ENCODE measurements around the gene ZFHX3. TPM values are rescaled to one million over a fixed set of nuclear protein-coding genes. Genes with fewer than 3 reads are reported as not detected.

ZFHX3 gene
- total RNA-seq, 6 experiments from 2014 or later: 7.1 to 9.4 (median 7.7) TPM

- DNase-seq: peak; percentile 48 to 87 (median 86)
- intact Hi-C loops (cut with DNase I): loop anchor here in 1 of 2 donors (10.0 kb wide), 1 partner anchor 122 kb away; no protein-coding TSS in a partner anchor
- Histone ChIP-seq H3K4me1 (peaks cover 0 to 4% (median 0%) of the 10 kb centered on the region in 4 donors), H3K27me3 (no peaks in the 10 kb centered on the region), H3K36me3 (peaks cover 0 to 8% (median 0%) of the 10 kb centered on the region in 4 donors), H3K27ac (peak overlapping the region in 2 of 3 donors; percentile 79), H3K4me3 (no peak overlapping the region), H3K9me3 (no peaks in the 10 kb centered on the region)
- peak; percentile 86 to 94 (median 92) for ATAC-seq
- 40% methylated on average over 14 of the region's 14 CpGs for WGBS (ENCODE audit: insufficient coverage, low coverage, low lambda C conversion rate, missing lambda C conversion rate)
- peak in 1 of 4 donors; percentile 21 for TF ChIP-seq CTCF (IDR thresholded peaks at IDR 0.05)
- peak; percentile 42 for TF ChIP-seq POLR2A (IDR thresholded peaks at IDR 0.05)
Observed at GRCh38 chr16:72956124-72957064, 91.5 kb downstream of the ZFHX3 start.

DNA sequence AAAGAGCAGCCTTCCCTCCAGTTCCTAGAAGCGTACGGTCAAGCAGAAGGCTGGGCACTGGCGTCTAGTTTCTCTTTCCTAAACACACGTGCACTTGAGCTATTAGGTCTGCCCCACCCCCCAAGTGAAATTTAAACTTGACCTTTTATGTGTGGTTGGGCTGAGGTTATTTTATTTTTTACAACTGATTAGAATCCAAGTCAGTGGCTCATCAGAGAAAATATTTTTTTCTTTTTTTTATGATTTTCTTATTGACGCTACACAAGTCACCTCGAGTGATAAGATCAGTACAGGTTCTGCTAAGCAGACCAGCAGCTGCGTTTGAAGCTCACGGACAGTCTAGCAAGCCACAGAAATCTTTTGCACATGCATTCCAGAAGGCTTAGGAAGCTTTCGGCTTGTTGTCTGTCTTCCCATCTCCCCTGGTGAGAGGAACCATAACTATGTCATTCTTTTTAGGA is 95.1 kb downstream of the ZFHX3 start:
- intact Hi-C loops (cut with DNase I): loop anchor here in 1 of 2 donors (10.0 kb wide), 1 partner anchor 118 kb away; no protein-coding TSS in a partner anchor
- no peak for TF ChIP-seq POLR2A (IDR thresholded peaks at IDR 0.05)
- TF ChIP-seq CTCF (IDR thresholded peaks at IDR 0.05): no peak
- DNase-seq: no peak
- no peak for ATAC-seq
- peaks cover 0 to 13% (median 2%) of the 10 kb centered on the region in 4 donors for H3K4me1 ChIP-seq
- H3K27ac ChIP-seq: no peak overlapping the region
- H3K36me3 ChIP-seq: peaks cover 0 to 8% (median 0%) of the 10 kb centered on the region in 4 donors
- H3K4me3 ChIP-seq: no peak overlapping the region
- WGBS (ENCODE audit: insufficient coverage, low coverage, low lambda C conversion rate, missing lambda C conversion rate): 66% methylated on average over 9 of the region's 9 CpGs
- no peaks in the 10 kb centered on the region for H3K27me3 ChIP-seq
- H3K9me3 ChIP-seq: no peaks in the 10 kb centered on the region

- no peak overlapping the region for H3K27ac ChIP-seq
- peaks cover 0 to 8% (median 0%) of the 10 kb centered on the region in 4 donors for H3K36me3 ChIP-seq
- no peaks in the 10 kb centered on the region for H3K27me3 ChIP-seq
- TF ChIP-seq POLR2A (IDR thresholded peaks at IDR 0.05) (no peak), CTCF (IDR thresholded peaks at IDR 0.05) (no peak)
- ATAC-seq (no peak), DNase-seq (no peak)
- H3K4me1 ChIP-seq: peaks cover 0 to 17% (median 4%) of the 10 kb centered on the region in 4 donors
- WGBS (ENCODE audit: insufficient coverage, low coverage, low lambda C conversion rate, missing lambda C conversion rate): 79% methylated on average over 9 of the region's 10 CpGs
- H3K9me3 ChIP-seq: no peaks in the 10 kb centered on the region
- intact Hi-C loops (cut with DNase I): loop anchor here in 1 of 2 donors (10.0 kb wide), 1 partner anchor 118 kb away; no protein-coding TSS in a partner anchor
- no peak overlapping the region for H3K4me3 ChIP-seq
Observed at GRCh38 chr16:72952404-72952803, 95.5 kb downstream of the ZFHX3 start.

DNA sequence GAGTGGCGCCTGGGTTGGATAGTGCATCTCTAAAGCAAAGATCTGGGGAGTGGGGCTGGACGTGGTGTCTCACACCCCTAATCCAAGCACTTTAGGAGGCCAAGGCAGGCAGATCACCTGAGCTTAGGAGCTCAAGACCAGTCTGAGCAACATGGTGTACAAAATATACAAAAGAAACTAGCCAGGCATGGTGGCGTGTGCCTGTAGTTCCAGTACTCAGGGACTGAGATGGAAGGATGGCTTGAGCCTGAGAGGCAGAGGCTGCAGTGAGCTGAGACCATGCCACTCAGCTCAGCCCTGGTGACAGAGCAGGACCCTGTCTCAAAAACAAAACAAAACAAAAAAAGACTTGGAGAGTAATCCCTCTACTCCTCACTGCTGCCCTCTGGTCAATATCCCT is 96.0 kb downstream of the ZFHX3 start:
- TF ChIP-seq POLR2A (IDR thresholded peaks at IDR 0.05) (no peak), CTCF (IDR thresholded peaks at IDR 0.05) (no peak)
- 89% methylated on average over 3 of the region's 3 CpGs for WGBS (ENCODE audit: insufficient coverage, low coverage, low lambda C conversion rate, missing lambda C conversion rate)
- Histone ChIP-seq H3K27me3 (no peaks in the 10 kb centered on the region), H3K4me1 (peaks cover 0 to 22% (median 7%) of the 10 kb centered on the region in 4 donors), H3K4me3 (no peak overlapping the region), H3K36me3 (peaks cover 0 to 8% (median 0%) of the 10 kb centered on the region in 4 donors), H3K27ac (no peak overlapping the region), H3K9me3 (no peaks in the 10 kb centered on the region)
- intact Hi-C loops (cut with DNase I): loop anchor here in 1 of 2 donors (10.0 kb wide), 1 partner anchor 117 kb away; no protein-coding TSS in a partner anchor
- ATAC-seq (no peak), DNase-seq (no peak)

Data from right lobe of liver (tissue), 6 donors.